ENCODE results near the gene MCTP1. TPM values are rescaled to one million over a fixed set of nuclear protein-coding genes. Genes with fewer than 3 reads are reported as not detected.

MCTP1 gene
- total and polyA plus RNA-seq, 2 of the 8 experiments (the other 6 are each of a cell fraction or from before 2014, with no cell fraction given), result 0.56 to 3.4 TPM

GRCh38 chr5:94775088-94775487, 509.8 kb downstream of the MCTP1 start:
- Histone ChIP-seq H3K4me2 (ENCODE audit: insufficient read depth in 1 of 2, low read depth in 2 of 2, low read length in 2 of 2) (no peak overlapping the region), H3K4ac (replicated peaks; ENCODE audit: insufficient read length, low read depth, low read length) (no peak overlapping the region), H2BK20ac (ENCODE audit: low read length) (no peak overlapping the region), H4K91ac (replicated peaks; ENCODE audit: insufficient read length, low read length) (no peak overlapping the region), H4K8ac (ENCODE audit: extremely low read depth, insufficient read depth, low read length) (no peak overlapping the region), H2BK15ac (ENCODE audit: low read length) (no peak overlapping the region), H2AK5ac (ENCODE audit: low read depth, low read length) (no peak overlapping the region), H4K20me1 (replicated peaks in 1 of 2; ENCODE audit: control insufficient read depth in 1 of 2, insufficient read depth in 2 of 2, low read length in 2 of 2) (no peaks in the 10 kb centered on the region), H3K27ac (ENCODE audit: low read depth, low read length) (no peak overlapping the region), H2BK5ac (ENCODE audit: low read depth, low read length) (no peak overlapping the region), H3K14ac (ENCODE audit: insufficient read length) (no peak overlapping the region), H3K18ac (ENCODE audit: extremely low read depth, low read length) (no peak overlapping the region), H2BK12ac (ENCODE audit: low read depth, low read length) (no peak overlapping the region), H3K27me3 (replicated peaks in 1 of 4; ENCODE audit: control insufficient read depth in 3 of 4, extremely low read depth in 1 of 4, insufficient read depth in 3 of 4, low read length in 3 of 4) (no peaks in the 10 kb centered on the region), H3K56ac (replicated peaks; ENCODE audit: insufficient read length, low read depth, low read length) (no peak overlapping the region), H3K36me3 (ENCODE audit: control insufficient read depth in 2 of 4, insufficient read depth in 4 of 4, low read length in 3 of 4) (no peaks in the 10 kb centered on the region), H3K4me1 (replicated peaks in 1 of 4; ENCODE audit: control insufficient read depth in 3 of 4, insufficient read depth in 4 of 4, low read length in 3 of 4) (no peaks in the 10 kb centered on the region), H3K4me3 (ENCODE audit: extremely low read depth in 1 of 4, insufficient read depth in 2 of 4, low read depth in 3 of 4, low read length in 4 of 4) (no peak overlapping the region), H3K9me3 (ENCODE audit: insufficient read depth in 2 of 2, low read depth in 1 of 2, low read length in 1 of 2) (no peaks in the 10 kb centered on the region), H4K5ac (ENCODE audit: insufficient read length, low read depth, low read length) (no peak overlapping the region), H2BK120ac (replicated peaks; ENCODE audit: low read depth, low read length) (no peak overlapping the region), H2AFZ (ENCODE audit: low read length) (no peak overlapping the region), H3K23me2 (ENCODE audit: low read depth, low read length) (no peaks in the 10 kb centered on the region), H3K79me1 (ENCODE audit: low read depth, low read length) (no peaks in the 10 kb centered on the region), H3K23ac (ENCODE audit: insufficient read length) (no peak overlapping the region), H3K9ac (replicated peaks in 1 of 4; ENCODE audit: extremely low read depth in 1 of 4, low read depth in 3 of 4, low read length in 3 of 4) (no peak overlapping the region), H3K79me2 (ENCODE audit: control insufficient read depth in 1 of 2, insufficient read depth in 2 of 2, low read length in 2 of 2) (no peaks in the 10 kb centered on the region)
- WGBS, 2 experiments (ENCODE audit: extremely low coverage in 1 of 2, insufficient coverage in 1 of 2, insufficient read length in 1 of 2, insufficient replicate concordance in 2 of 2, low coverage in 1 of 2, low lambda C conversion rate in 2 of 2, missing lambda C conversion rate in 1 of 2), result 90% methylated on average over 2 of the region's 2 CpGs; no CpG with 5 or more reads in 1 of the 2 experiments
- DNase-seq (ENCODE audit: low read depth in 1 of 2, low spot score in 2 of 2) (no peak), FAIRE-seq (no peak)
- ChIA-PET CTCF (ENCODE audit: partially characterized antibody) (interaction anchor here (0.5 kb wide), 1 partner anchor 15 kb away, joined by 3 read pairs; no protein-coding TSS in a partner anchor), POLR2A (ENCODE audit: partially characterized antibody) (no interaction called here)
- TF ChIP-seq EGR1 (IDR thresholded peaks at IDR 0.05; ENCODE audit: borderline replicate concordance, low read depth, low read length) (no peak), BRCA1 (IDR thresholded peaks at IDR 0.05; ENCODE audit: low read depth, low read length) (no peak), KDM1A (IDR thresholded peaks at IDR 0.05; ENCODE audit: borderline replicate concordance, low read length) (no peak), CHD1 (IDR thresholded peaks at IDR 0.05; ENCODE audit: low read depth, low read length) (no peak), PHF8 (conservative IDR thresholded peaks at IDR 0.05; ENCODE audit: low read depth, low read length) (no peak), YY1 (IDR thresholded peaks at IDR 0.05; ENCODE audit: low read depth, low read length) (no peak), MAFK (IDR thresholded peaks at IDR 0.05; ENCODE audit: low read depth, low read length) (no peak), USF2 (IDR thresholded peaks at IDR 0.05; ENCODE audit: low read length) (no peak), EP300 (IDR thresholded peaks at IDR 0.05; ENCODE audit: borderline replicate concordance in 1 of 2, low read depth in 2 of 2, low read length in 2 of 2) (no peak), TCF12 (IDR thresholded peaks at IDR 0.05; ENCODE audit: low read depth, low read length) (no peak), TBP (IDR thresholded peaks at IDR 0.05; ENCODE audit: low read depth, low read length) (no peak), ASH2L (IDR thresholded peaks at IDR 0.05; ENCODE audit: low read length) (no peak), TAF1 (IDR thresholded peaks at IDR 0.05; ENCODE audit: low read depth, low read length) (no peak), RXRA (IDR thresholded peaks at IDR 0.05; ENCODE audit: insufficient read depth, low read depth, low read length) (no peak)

All from H1 (cell line).